Stimulated activated naive CD8-positive, alpha-beta T cell treated with anti-CD3 and anti-CD28 coated beads, Interleukin-15, amount 100 ng/mL, for 72 hours (primary cell): Measurements from ENCODE around the gene LIPF.
A peak's percentile ranks its signal among the peaks of the same experiment; 100 is the strongest.

Source experiments
- ATAC-seq: fragments of 150-1000 bp; cut with Tn5 transposase; 2 replicates; pipeline ENCODE4 v1.10.0; 2021; ENCODE audit warnings: mild to moderate bottlenecking, moderate library complexity
- DNase-seq, 2 donors: peaks; one replicate each; pipeline ENCODE4 v3.0.0; 2021 to 2022
- H3K27ac Mint-ChIP-seq, 2 donors: one replicate each; pipeline ENCODE4 v1.8.0; 2022; ENCODE audit warnings: mild to moderate bottlenecking in 2 of 2, mixed read lengths in 2 of 2, moderate library complexity in 2 of 2
- H3K27me3 Mint-ChIP-seq: one replicate; pipeline ENCODE4 v1.8.0; 2022; ENCODE audit warnings: mixed read lengths
- H3K4me1 Mint-ChIP-seq: one replicate; pipeline ENCODE4 v1.8.0; 2022; ENCODE audit warnings: mild to moderate bottlenecking, mixed read lengths
- H3K4me3 Mint-ChIP-seq, 2 donors: one replicate each; pipeline ENCODE4 v1.8.0; 2022; ENCODE audit warnings: mild to moderate bottlenecking in 2 of 2, mixed read lengths in 2 of 2, moderate library complexity in 1 of 2
- H3K9me3 Mint-ChIP-seq, 2 donors: one replicate each; pipeline ENCODE4 v1.8.0; 2022; ENCODE audit warnings: mixed read lengths in 2 of 2

The LIPF gene, protein sequence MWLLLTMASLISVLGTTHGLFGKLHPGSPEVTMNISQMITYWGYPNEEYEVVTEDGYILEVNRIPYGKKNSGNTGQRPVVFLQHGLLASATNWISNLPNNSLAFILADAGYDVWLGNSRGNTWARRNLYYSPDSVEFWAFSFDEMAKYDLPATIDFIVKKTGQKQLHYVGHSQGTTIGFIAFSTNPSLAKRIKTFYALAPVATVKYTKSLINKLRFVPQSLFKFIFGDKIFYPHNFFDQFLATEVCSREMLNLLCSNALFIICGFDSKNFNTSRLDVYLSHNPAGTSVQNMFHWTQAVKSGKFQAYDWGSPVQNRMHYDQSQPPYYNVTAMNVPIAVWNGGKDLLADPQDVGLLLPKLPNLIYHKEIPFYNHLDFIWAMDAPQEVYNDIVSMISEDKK

GRCh38 chr10:88664142-88664541 lies at the start of gene LIPF:
Gene LIPF, plus strand, starts transcription at chr10:88664442. Its CDS starts 2,856 bp downstream, at chr10:88667298.
- Mint-ChIP-seq H3K9me3 (peaks cover 3 to 6% of the 10 kb centered on the region in 2 donors), H3K4me1 (no peaks in the 10 kb centered on the region), H3K27ac (no peak within 1 kb of the TSS), H3K27me3 (peaks cover 15% of the 10 kb centered on the region), H3K4me3 (no peak within 1 kb of the TSS)
- ATAC-seq (no peak), DNase-seq (no peak)

DNA sequence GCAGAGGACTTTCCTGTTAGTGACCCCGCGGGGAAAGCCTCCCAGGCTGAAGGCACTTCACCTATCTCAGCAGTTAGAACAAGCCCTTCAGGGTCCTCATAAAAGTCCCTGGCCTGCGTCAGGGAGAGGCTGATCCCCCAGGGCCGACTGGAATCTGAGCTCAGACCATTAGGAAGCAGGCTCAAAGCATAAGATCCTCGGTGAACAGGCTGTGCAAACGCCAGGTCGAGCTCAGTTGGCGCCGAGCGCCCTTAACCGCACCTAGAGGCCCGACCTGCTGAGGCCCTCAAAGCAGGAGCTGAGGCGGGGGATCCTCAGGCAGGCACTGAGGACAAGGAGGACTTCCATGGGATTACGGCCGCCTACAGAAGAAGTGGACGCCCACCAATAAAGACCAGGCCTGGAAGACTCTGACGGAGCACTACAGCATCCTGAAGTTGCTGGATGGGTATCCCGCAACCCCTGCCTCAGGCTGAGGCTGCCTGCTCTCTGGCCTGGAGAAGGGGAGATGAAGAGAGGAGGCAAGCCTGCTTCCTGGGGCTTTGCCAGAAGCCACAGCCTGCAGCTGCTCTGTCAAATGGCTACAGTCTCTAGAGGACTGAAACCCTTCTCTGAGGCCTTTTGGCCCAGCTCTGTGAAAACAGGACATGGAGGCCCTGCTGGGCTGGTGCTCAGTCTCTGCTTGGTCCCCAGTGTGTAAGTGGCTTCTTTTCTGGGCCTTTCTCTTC lies 47.8 kb upstream of the LIPF start:
- Mint-ChIP-seq H3K27me3 (peaks cover under 1% of the 10 kb centered on the region), H3K27ac (peak overlapping the region in 1 of 2 donors; percentile 35), H3K9me3 (no peaks in the 10 kb centered on the region), H3K4me3 (no peak overlapping the region), H3K4me1 (no peaks in the 10 kb centered on the region)
- ATAC-seq (no peak), DNase-seq (no peak)

DNA sequence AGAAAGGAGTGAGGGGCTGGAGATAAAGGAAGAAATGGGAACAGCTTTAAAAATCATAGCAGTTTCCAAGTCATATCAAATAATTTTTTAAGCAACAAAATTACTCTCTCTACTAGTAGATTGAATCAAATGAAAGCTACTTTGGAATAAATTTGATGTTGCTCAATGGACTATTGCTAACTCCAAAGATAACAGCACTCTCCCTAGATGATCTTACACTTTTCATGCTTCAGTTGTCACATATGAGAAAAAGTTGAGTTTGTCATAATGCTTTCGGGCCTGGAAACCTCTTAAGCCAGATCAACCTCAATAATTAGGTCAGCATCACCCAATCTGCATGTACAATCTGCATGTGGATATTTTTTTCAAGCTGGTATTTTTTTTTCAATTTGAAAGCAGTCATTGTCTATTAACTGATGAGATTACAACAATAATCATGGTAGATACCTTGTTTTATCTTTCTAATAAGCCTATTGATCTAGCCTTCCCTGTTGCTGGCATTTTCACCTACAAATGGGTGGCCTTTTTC lies 46.4 kb upstream of the LIPF start:
- Mint-ChIP-seq H3K9me3 (no peaks in the 10 kb centered on the region), H3K27me3 (no peaks in the 10 kb centered on the region), H3K27ac (no peak overlapping the region), H3K4me3 (no peak overlapping the region), H3K4me1 (no peaks in the 10 kb centered on the region)
- ATAC-seq (no peak), DNase-seq (no peak)

DNA sequence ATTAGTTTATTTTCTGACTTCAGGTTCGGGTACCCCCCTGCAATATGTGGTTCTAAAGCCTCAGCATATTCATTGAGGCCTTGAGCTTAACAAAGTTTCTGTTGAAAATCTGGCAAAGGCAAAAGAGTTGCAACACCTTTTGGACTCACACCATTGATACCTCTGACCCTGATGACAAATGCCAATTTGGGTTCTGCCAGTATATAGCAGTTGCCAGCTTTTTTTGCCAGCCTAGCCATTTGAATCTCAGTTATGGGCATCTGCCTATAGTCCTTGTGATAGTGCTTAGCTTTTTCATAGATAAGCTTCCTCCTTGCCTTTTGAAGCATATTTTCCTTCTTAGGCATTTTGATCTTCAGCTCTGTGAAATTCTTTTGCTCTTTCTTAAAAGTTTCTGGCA lies 45.7 kb upstream of the LIPF start:
- no peak overlapping the region for H3K27ac Mint-ChIP-seq
- no peak for DNase-seq
- no peaks in the 10 kb centered on the region for H3K27me3 Mint-ChIP-seq
- ATAC-seq: no peak
- no peaks in the 10 kb centered on the region for H3K4me1 Mint-ChIP-seq
- H3K4me3 Mint-ChIP-seq: no peak overlapping the region
- no peaks in the 10 kb centered on the region for H3K9me3 Mint-ChIP-seq

DNA sequence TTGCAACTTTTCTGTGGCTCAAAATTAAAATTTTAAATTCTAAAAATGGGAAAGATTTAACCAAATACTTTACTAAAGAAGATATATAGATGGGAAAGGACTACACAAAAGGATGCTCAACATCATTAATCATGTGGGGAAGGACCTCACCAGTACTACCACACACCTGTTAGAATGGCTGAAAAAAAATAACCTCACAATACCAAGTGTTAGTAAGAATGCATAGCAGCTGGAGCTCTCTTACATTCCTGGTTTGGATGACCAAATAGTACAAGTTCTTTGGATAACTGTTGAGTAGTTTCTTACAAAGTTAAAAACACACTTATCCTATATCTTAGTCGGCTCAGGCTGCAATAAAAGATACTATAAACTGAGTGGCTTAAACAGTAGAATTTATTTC lies 43.8 kb upstream of the LIPF start:
- ATAC-seq: no peak
- Mint-ChIP-seq H3K4me3 (no peak overlapping the region), H3K4me1 (no peaks in the 10 kb centered on the region), H3K9me3 (no peaks in the 10 kb centered on the region), H3K27me3 (no peaks in the 10 kb centered on the region), H3K27ac (no peak overlapping the region)
- no peak for DNase-seq

DNA sequence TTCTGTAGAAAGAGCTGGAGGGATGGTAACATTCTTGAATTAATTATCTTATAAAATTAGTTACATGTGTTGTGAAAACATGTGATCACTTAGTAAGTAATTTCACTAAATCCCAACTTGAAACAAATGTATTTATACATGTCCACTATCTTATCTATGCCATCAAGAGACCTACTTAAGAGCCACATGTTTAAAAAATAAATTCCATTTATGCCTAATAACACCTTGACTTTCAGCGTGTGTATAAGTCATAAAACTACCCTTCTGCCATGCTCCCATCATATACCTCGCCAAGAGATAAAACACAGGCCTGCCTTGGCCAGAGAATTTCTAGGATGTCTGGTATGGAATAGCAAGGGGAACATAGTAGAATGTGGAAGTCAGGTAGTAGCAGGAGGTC lies 40.4 kb upstream of the LIPF start:
- Mint-ChIP-seq H3K4me1 (no peaks in the 10 kb centered on the region), H3K27ac (no peak overlapping the region), H3K4me3 (no peak overlapping the region), H3K27me3 (no peaks in the 10 kb centered on the region), H3K9me3 (peaks cover 0 to 4% of the 10 kb centered on the region in 2 donors)
- DNase-seq (no peak), ATAC-seq (no peak)

DNA sequence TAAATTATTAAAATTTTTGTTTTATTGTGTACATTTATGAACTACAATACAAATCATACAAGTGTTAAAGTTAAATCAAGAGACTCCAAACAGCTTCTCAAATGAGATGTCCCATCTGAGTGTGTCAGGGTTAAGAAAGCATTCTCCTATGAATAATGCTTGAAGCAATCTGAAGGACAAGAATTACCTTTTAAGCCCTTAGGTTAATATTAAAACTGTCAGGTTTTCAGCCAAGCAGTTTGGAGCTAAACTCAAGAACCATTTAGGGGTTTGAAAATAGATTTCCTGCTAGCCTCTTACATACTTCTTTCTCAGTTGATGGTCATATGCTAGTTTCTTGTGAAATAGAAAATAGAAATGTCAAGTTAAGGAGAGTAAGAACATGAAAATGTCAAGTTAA lies 39.4 kb upstream of the LIPF start:
- no peaks in the 10 kb centered on the region for H3K4me1 Mint-ChIP-seq
- H3K9me3 Mint-ChIP-seq: peaks cover 0 to 4% of the 10 kb centered on the region in 2 donors
- no peak for ATAC-seq
- H3K4me3 Mint-ChIP-seq: no peak overlapping the region
- H3K27me3 Mint-ChIP-seq: no peaks in the 10 kb centered on the region
- H3K27ac Mint-ChIP-seq: no peak overlapping the region
- DNase-seq: no peak

GRCh38 chr10:88640186-88640585 lies 24.1 kb upstream of the LIPF start:
- Mint-ChIP-seq H3K9me3 (peaks cover 4 to 8% of the 10 kb centered on the region in 2 donors), H3K4me3 (no peak overlapping the region), H3K27ac (no peak overlapping the region), H3K27me3 (peaks cover 39% of the 10 kb centered on the region), H3K4me1 (peaks cover 6% of the 10 kb centered on the region)
- no peak for ATAC-seq
- no peak for DNase-seq

DNA sequence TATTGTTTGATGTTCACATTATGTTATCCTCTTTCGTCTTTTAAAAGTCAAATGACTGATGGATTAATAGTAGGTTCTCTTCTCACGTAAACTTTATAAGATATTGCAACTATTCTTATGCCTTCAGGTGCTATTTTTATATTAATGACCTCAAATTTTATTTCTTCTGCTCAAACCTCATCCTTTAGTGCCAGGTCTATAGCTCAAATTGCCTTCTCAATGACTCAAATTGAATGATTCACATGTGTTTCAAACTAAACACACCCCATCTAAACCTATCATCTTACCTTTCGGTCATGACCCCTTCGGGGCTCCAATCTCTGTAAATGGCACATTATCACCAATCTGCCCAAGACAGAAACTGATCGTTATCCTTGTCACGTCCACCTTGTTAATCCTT lies 22.0 kb upstream of the LIPF start:
- H3K4me3 Mint-ChIP-seq: no peak overlapping the region
- no peak for DNase-seq
- peaks cover 4 to 8% of the 10 kb centered on the region in 2 donors for H3K9me3 Mint-ChIP-seq
- no peak overlapping the region for H3K27ac Mint-ChIP-seq
- ATAC-seq: no peak
- H3K27me3 Mint-ChIP-seq: peaks cover 25% of the 10 kb centered on the region
- peaks cover 6% of the 10 kb centered on the region for H3K4me1 Mint-ChIP-seq

GRCh38 chr10:88642963-88643362 lies 21.3 kb upstream of the LIPF start:
- H3K4me3 Mint-ChIP-seq: no peak overlapping the region
- ATAC-seq: no peak
- H3K4me1 Mint-ChIP-seq: peaks cover 6% of the 10 kb centered on the region
- peaks cover 20% of the 10 kb centered on the region for H3K27me3 Mint-ChIP-seq
- H3K27ac Mint-ChIP-seq: no peak overlapping the region
- peaks cover 4 to 8% of the 10 kb centered on the region in 2 donors for H3K9me3 Mint-ChIP-seq
- no peak for DNase-seq

DNA sequence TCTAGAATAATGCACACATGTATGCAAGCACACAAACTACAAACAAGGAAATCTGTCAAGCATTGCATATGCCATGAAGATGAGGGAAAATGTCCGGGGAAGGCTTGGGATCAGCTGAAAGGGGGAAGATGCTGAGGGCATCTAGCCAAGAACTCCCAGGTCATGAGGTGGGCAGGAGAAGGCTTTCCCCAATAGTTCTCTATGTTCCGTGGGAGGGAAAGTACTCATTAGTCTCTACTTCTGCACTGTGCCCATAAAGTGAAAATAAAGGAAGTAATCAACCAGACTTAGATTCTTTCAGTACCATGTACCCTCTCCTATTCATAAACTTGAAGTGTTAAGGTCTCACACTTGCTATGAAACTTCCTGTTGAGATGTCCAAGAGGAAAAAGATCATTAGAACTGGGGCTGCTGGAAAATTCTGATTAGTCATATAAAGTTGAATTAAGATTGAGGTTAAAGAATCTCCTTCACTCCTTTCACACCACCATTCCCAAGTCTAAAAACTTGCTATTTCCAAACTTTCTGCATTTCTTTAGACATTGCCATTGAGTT lies 17.1 kb upstream of the LIPF start:
- H3K4me1 Mint-ChIP-seq: no peaks in the 10 kb centered on the region
- DNase-seq (no peak), ATAC-seq (no peak)
- H3K4me3 Mint-ChIP-seq: no peak overlapping the region
- no peak overlapping the region for H3K27ac Mint-ChIP-seq
- H3K9me3 Mint-ChIP-seq: no peaks in the 10 kb centered on the region
- H3K27me3 Mint-ChIP-seq: peaks cover 9% of the 10 kb centered on the region

DNA sequence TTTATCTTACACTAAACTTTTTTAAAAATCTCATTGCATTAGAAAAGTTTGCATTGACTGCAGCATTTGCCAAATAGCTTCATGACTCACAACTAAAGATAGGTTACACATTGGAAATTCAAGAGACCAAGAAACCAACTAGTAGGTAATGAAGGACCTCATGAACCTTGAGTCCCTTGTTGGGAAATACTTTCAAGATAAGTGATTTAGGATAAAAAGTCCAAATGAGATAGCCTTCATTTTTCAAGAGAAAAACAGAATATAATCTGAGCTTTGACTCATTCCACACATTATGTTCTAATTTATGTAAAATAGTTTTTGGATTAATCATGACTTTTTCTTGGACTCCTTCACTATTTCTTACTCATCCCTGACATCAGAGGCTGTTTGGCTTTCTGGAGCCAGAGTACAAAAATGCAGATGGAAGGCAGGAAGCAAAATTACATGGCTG lies 13.1 kb upstream of the LIPF start:
- no peak for ATAC-seq
- H3K9me3 Mint-ChIP-seq: no peaks in the 10 kb centered on the region
- DNase-seq: no peak
- no peaks in the 10 kb centered on the region for H3K4me1 Mint-ChIP-seq
- peaks cover 9% of the 10 kb centered on the region for H3K27me3 Mint-ChIP-seq
- H3K27ac Mint-ChIP-seq: no peak overlapping the region
- no peak overlapping the region for H3K4me3 Mint-ChIP-seq

DNA sequence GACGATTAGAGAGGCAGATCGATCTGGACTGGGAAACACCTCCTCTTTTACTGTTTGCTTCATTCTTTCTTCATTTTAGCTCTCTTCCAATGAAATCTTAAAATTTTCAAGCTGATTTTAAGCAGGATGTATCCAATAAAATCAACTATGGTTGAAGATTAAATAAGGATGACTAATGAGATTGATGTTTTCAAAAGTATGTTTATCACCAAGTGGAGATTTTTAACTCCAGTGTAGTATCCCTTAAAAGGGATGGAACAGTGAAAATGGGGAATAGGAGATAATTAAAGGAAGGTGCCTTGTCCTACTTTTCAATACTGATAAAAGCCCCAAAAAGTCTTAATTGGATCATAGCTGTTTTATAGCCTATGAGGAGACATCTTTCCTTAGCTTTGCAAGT lies 11.6 kb upstream of the LIPF start:
- no peaks in the 10 kb centered on the region for H3K4me1 Mint-ChIP-seq
- no peaks in the 10 kb centered on the region for H3K27me3 Mint-ChIP-seq
- no peaks in the 10 kb centered on the region for H3K9me3 Mint-ChIP-seq
- no peak for DNase-seq
- no peak for ATAC-seq
- no peak overlapping the region for H3K4me3 Mint-ChIP-seq
- H3K27ac Mint-ChIP-seq: no peak overlapping the region

DNA sequence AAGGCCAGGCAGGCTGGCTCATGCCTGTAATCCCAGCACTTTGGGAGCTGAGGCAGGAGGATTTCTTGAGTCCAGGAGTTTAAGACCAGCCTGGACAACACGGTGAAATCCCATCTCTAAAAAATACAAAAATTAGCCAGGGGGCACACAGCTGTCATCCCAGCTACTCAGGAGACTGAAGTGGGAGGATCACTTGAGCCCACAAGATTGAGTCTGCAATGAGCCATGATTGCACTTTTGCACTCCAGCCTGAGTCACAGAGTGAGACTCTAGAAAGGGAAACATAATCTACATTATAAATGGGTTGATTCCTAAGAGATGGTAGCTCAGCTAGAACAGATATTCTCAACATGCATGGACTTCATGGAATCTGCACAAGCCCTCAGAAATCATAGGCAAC lies 6.3 kb upstream of the LIPF start:
- DNase-seq: no peak
- no peaks in the 10 kb centered on the region for H3K4me1 Mint-ChIP-seq
- no peak for ATAC-seq
- H3K27ac Mint-ChIP-seq: no peak overlapping the region
- peaks cover 0 to under 1% of the 10 kb centered on the region in 2 donors for H3K9me3 Mint-ChIP-seq
- no peak overlapping the region for H3K4me3 Mint-ChIP-seq
- H3K27me3 Mint-ChIP-seq: peaks cover 11% of the 10 kb centered on the region

GRCh38 chr10:88659725-88660597 lies 4.3 kb upstream of the LIPF start:
- Mint-ChIP-seq H3K4me3 (no peak overlapping the region), H3K27ac (no peak overlapping the region), H3K4me1 (no peaks in the 10 kb centered on the region), H3K27me3 (peaks cover 11% of the 10 kb centered on the region), H3K9me3 (peaks cover 3 to 6% of the 10 kb centered on the region in 2 donors)
- DNase-seq: no peak
- ATAC-seq: no peak
